HepG2 (cell line): ENCODE data around the gene B9D2. TPM values are rescaled to one million over a fixed set of nuclear protein-coding genes. Genes with fewer than 3 reads are reported as not detected.

ENCODE experiments used
- AKAP8 ChIP-seq: sonication (generic); formaldehyde crosslinking; IDR thresholded peaks from 2 replicates; pipeline ENCODE4 v1.5.1; 2020; ENCODE audit warnings: mild to moderate bottlenecking, missing genetic modification reagents
- ERF ChIP-seq: IDR thresholded peaks from 2 replicates; pipeline ENCODE4 v1.6.1; 2018; ENCODE audit warnings: missing biosample characterization, missing genetic modification reagents
- POLR2AphosphoS2 ChIP-seq: IDR thresholded peaks from 2 replicates; pipeline ENCODE4 v1.6.1; 2011; ENCODE audit warnings: low read depth, low read length, improper control_type of control experiment
- ZBTB20 ChIP-seq: sonication (generic); formaldehyde crosslinking; IDR thresholded peaks from 2 replicates; pipeline ENCODE4 v1.8.1; 2023; ENCODE audit warnings: missing genetic modification reagents, low read depth, mild to moderate bottlenecking, borderline replicate concordance
- ZNF235 ChIP-seq: sonication (generic); formaldehyde crosslinking; IDR thresholded peaks from 2 replicates; pipeline ENCODE4 v1.8.1; 2023; ENCODE audit warnings: mild to moderate bottlenecking, missing genetic modification reagents, borderline replicate concordance
- ZNF446 ChIP-seq: sonication (generic); formaldehyde crosslinking; IDR thresholded peaks from 2 replicates; pipeline ENCODE4 v1.5.0; 2020; ENCODE audit warnings: mild to moderate bottlenecking, missing genetic modification reagents
- ZNF572 ChIP-seq: sonication (generic); formaldehyde crosslinking; IDR thresholded peaks from 2 replicates; pipeline ENCODE4 v1.5.1; 2020; ENCODE audit warnings: mild to moderate bottlenecking, missing genetic modification reagents
- ZNF607 ChIP-seq: sonication (generic); formaldehyde crosslinking; IDR thresholded peaks from 2 replicates; pipeline ENCODE4 v1.5.1; 2020; ENCODE audit warnings: missing genetic modification reagents, mild to moderate bottlenecking, borderline replicate concordance
- ZNF652 ChIP-seq: IDR thresholded peaks from 2 replicates; pipeline ENCODE4 v1.6.1; 2016; ENCODE audit warnings: low read depth, borderline replicate concordance
- ZNF775 ChIP-seq: sonication (generic); formaldehyde crosslinking; IDR thresholded peaks from 2 replicates; pipeline ENCODE4 v1.4.0; 2020; ENCODE audit warnings: missing genetic modification reagents, mild to moderate bottlenecking, moderate library complexity, borderline replicate concordance
- polyA plus RNA-seq, 8 experiments: library from polyadenylated mRNA; depleted of rRNA in 3 of 8; stranded (reverse) in 7 of 8; unstranded in 1 of 8; fragments of >200 nt; fragmentation: Illumina TruSeq in 4 of 8; extraction: Trizol in 4 of 8; gene quantifications; 2 replicates each; pipeline versions ENCODE4 v1.2.1 to v1.2.3, GENCODE V29; 2011 to 2016; ENCODE audit warnings: low read depth in 4 of 8, missing spikeins in 1 of 8, mixed read lengths in 1 of 8; ENCODE audit not compliant: insufficient read depth in 1 of 8
- total RNA-seq, 5 experiments: library from RNA; depleted of rRNA; stranded (reverse); fragments of >200 nt; fragmentation: Illumina TruSeq; extraction: Trizol; gene quantifications; 2 replicates each; pipeline ENCODE4 v1.2.3, GENCODE V29; 2016; ENCODE audit warnings: low read depth in 1 of 5
- TF ChIP-seq, protein P1 (sequence below), 2 experiments: sonication (generic) in 1 of 2; formaldehyde crosslinking in 1 of 2; IDR thresholded peaks; 2 replicates each; pipeline versions ENCODE4 v1.4.0 to v1.6.1; 2016 to 2020; ENCODE audit warnings: borderline replicate concordance in 1 of 2, low read depth in 1 of 2, mild to moderate bottlenecking in 1 of 2, missing genetic modification reagents in 1 of 2

The B9D2 gene
- total and polyA plus RNA-seq, 2 of the 13 experiments (the other 11 are each of a cell fraction or from before 2014, with no cell fraction given): 3.1 to 4.4 TPM

DNA sequence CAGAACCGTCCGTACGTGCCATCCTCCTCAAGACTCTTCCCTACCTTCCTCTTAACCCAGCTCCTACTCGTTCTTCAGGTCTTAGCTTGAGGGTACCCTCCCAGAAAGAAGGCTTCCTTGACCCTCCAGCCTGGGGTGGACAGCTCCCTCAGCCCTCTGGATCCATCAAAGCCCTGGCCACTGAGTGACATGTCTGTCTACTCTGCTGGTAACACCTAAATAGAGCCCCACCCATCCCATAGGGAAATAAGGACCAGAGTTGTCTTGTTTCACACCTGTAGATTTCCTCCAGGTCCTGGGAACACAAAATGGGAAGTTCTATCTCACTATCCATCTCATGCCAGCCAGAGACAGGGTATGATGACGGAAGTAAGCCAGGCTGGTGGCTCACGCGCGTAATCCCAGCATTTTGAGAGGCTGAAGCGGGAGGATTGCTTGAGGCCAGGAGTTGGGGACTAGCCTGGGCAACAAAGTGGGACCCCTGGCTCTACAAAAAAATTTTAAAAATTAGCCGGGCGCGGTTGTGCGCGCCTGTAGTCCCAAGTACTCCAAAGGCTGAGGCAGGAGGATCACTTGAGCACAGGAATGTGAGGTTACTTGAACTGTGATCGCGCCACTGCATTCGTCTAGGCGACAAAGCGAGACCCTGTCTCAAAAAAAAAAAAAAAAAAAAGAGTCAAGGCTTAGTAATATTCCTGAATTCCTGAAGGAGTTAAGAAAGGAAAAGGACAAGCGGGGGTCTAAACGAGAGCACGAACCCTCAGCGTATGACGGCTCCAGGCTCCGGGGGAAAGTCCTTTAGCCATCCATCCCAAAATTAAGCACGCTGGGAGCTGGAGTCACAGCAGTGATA, 54.5 kb downstream of the B9D2 start (continued):
- TF ChIP-seq ZNF607 (CRISPR knock-in tag) (no peak), POLR2AphosphoS2 (no peak), ZNF775 (CRISPR knock-in tag) (0 out of 2 replicates have a peak, but pooled peaks have one; percentile 1), AKAP8 (CRISPR knock-in tag) (no peak), ZNF652 (CRISPR knock-in tag) (no peak), ZBTB20 (no peak), ERF (no peak), ZNF446 (CRISPR knock-in tag) (no peak), ZNF235 (CRISPR knock-in tag) (no peak), ZNF572 (no peak)
- TF ChIP-seq, protein P1, sequence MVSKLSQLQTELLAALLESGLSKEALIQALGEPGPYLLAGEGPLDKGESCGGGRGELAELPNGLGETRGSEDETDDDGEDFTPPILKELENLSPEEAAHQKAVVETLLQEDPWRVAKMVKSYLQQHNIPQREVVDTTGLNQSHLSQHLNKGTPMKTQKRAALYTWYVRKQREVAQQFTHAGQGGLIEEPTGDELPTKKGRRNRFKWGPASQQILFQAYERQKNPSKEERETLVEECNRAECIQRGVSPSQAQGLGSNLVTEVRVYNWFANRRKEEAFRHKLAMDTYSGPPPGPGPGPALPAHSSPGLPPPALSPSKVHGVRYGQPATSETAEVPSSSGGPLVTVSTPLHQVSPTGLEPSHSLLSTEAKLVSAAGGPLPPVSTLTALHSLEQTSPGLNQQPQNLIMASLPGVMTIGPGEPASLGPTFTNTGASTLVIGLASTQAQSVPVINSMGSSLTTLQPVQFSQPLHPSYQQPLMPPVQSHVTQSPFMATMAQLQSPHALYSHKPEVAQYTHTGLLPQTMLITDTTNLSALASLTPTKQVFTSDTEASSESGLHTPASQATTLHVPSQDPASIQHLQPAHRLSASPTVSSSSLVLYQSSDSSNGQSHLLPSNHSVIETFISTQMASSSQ (IDR thresholded peaks at IDR 0.05; ENCODE audit: low read depth): no peak
- TF ChIP-seq, protein P1 (CRISPR knock-in tag; IDR thresholded peaks at IDR 0.05; ENCODE audit: borderline replicate concordance): no peak
